Measurements from ENCODE around the gene C3orf85.

The C3orf85 gene, protein sequence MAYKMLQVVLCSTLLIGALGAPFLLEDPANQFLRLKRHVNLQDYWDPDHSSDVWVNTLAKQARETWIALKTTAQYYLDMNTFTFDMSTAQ

DNA sequence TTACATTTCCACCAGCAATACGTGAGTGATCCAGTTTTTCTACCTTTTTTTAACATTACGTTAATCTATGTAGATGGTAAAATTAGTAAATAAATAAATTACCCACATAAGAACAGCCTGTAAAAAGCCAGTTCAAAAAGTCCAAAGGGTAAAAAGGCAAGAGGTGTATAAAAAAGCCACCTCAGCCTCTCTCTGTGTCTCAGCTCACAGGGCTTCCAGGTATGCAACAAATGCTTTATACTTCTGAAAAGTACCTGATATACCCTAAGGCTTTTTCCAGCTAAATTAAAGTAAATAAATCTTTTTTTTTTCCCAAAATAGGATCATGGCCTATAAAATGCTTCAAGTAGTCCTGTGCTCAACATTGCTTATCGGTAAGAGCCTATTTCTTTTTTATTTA is at the start of gene C3orf85:
Gene C3orf85, plus strand, starts transcription at position 197 of the 400 bp plus-strand sequence. Its CDS starts 129 bp downstream, at position 326.
- no peak within 1 kb of the TSS for H2AFZ ChIP-seq (ENCODE audit: low read length, unreplicated experiment)
- no peak within 1 kb of the TSS for H3K27ac ChIP-seq (ENCODE audit: low read depth, low read length)
- H3K4me3 ChIP-seq (ENCODE audit: low read depth, low read length) = no peak within 1 kb of the TSS
- H3K79me2 ChIP-seq (ENCODE audit: control insufficient read depth, insufficient read depth, low read length, unreplicated experiment) = no peaks in the 10 kb centered on the region
- no peaks in the 10 kb centered on the region for H3K36me3 ChIP-seq (ENCODE audit: insufficient read depth, low read length)
- H3K27me3 ChIP-seq (ENCODE audit: insufficient read depth, low read length) = no peaks in the 10 kb centered on the region
- no peaks in the 10 kb centered on the region for H3K4me1 ChIP-seq (ENCODE audit: control insufficient read depth, insufficient read depth, low read length, unreplicated experiment)

DNA sequence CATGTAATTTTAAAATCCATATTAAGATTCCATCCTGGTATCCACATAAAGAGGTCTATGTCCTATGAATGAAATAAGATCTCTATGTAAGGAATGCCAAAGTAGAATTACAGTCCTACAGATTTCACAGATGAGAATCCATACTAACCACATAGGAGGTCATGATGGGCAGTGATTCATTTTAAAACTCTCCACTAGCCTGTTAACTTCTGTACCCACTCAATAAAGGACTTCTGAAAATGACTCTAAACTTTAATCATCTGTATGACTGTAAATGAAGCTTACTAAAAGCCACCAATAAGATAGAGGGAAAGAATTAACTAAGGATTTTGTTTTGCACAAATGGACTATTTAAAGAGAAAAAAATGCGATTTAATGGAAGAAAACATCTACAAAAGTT is 47.3 kb upstream of the C3orf85 start:
- H3K27ac ChIP-seq (ENCODE audit: low read depth, low read length) = no peak overlapping the region
- H3K27me3 ChIP-seq (ENCODE audit: insufficient read depth, low read length) = peaks cover 17% of the 10 kb centered on the region
- H3K4me1 ChIP-seq (ENCODE audit: control insufficient read depth, insufficient read depth, low read length, unreplicated experiment) = no peaks in the 10 kb centered on the region
- no peaks in the 10 kb centered on the region for H3K36me3 ChIP-seq (ENCODE audit: insufficient read depth, low read length)
- H3K4me3 ChIP-seq (ENCODE audit: low read depth, low read length) = no peak overlapping the region
- H3K79me2 ChIP-seq (ENCODE audit: control insufficient read depth, insufficient read depth, low read length, unreplicated experiment) = no peaks in the 10 kb centered on the region
- no peak overlapping the region for H2AFZ ChIP-seq (ENCODE audit: low read length, unreplicated experiment)

GRCh38 chr3:109091846-109092245 is 44.7 kb upstream of the C3orf85 start:
- H3K36me3 ChIP-seq (ENCODE audit: insufficient read depth, low read length) = no peaks in the 10 kb centered on the region
- no peaks in the 10 kb centered on the region for H3K79me2 ChIP-seq (ENCODE audit: control insufficient read depth, insufficient read depth, low read length, unreplicated experiment)
- H2AFZ ChIP-seq (ENCODE audit: low read length, unreplicated experiment) = no peak overlapping the region
- no peak overlapping the region for H3K27ac ChIP-seq (ENCODE audit: low read depth, low read length)
- H3K27me3 ChIP-seq (ENCODE audit: insufficient read depth, low read length) = peaks cover 11% of the 10 kb centered on the region
- H3K4me1 ChIP-seq (ENCODE audit: control insufficient read depth, insufficient read depth, low read length, unreplicated experiment) = no peaks in the 10 kb centered on the region
- no peak overlapping the region for H3K4me3 ChIP-seq (ENCODE audit: low read depth, low read length)

DNA sequence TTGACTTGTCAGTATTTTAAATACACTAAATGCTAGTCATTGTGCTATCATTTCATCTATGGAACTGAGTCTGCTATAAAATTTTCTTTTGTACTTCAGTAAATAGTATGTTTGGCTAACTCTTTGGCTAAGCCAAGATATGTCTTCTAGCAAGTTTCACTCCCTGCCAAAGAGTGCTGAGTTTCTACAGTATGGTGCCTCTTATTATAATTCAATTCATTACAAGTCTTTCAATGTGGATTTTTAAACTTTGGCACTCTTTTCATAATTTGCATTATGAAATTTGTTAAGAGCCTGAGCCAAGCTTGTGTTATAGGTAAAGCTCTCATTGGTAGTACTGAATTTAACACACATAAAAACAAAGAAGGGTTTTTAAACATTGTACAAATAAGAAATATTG is 43.0 kb upstream of the C3orf85 start:
- Histone ChIP-seq H3K4me3 (ENCODE audit: low read depth, low read length) (no peak overlapping the region), H3K4me1 (ENCODE audit: control insufficient read depth, insufficient read depth, low read length, unreplicated experiment) (no peaks in the 10 kb centered on the region), H3K79me2 (ENCODE audit: control insufficient read depth, insufficient read depth, low read length, unreplicated experiment) (no peaks in the 10 kb centered on the region), H2AFZ (ENCODE audit: low read length, unreplicated experiment) (no peak overlapping the region), H3K27ac (ENCODE audit: low read depth, low read length) (no peak overlapping the region), H3K36me3 (ENCODE audit: insufficient read depth, low read length) (no peaks in the 10 kb centered on the region), H3K27me3 (ENCODE audit: insufficient read depth, low read length) (peaks cover 11% of the 10 kb centered on the region; the same call in 1 of the 2 replicates)

- no peak overlapping the region for H3K4me3 ChIP-seq (ENCODE audit: low read depth, low read length)
- H3K79me2 ChIP-seq (ENCODE audit: control insufficient read depth, insufficient read depth, low read length, unreplicated experiment) = no peaks in the 10 kb centered on the region
- H2AFZ ChIP-seq (ENCODE audit: low read length, unreplicated experiment) = no peak overlapping the region
- H3K27me3 ChIP-seq (ENCODE audit: insufficient read depth, low read length) = peaks cover 11% of the 10 kb centered on the region; the same call in 1 of the 2 replicates
- H3K36me3 ChIP-seq (ENCODE audit: insufficient read depth, low read length) = no peaks in the 10 kb centered on the region
- no peaks in the 10 kb centered on the region for H3K4me1 ChIP-seq (ENCODE audit: control insufficient read depth, insufficient read depth, low read length, unreplicated experiment)
- H3K27ac ChIP-seq (ENCODE audit: low read depth, low read length) = no peak overlapping the region
These were observed 41.4 kb upstream of the C3orf85 start for GRCh38 chr3:109095166-109095565.

GRCh38 chr3:109098079-109098644 is 38.4 kb upstream of the C3orf85 start:
- Histone ChIP-seq H2AFZ (ENCODE audit: low read length, unreplicated experiment) (no peak overlapping the region), H3K27me3 (ENCODE audit: insufficient read depth, low read length) (peaks cover 11% of the 10 kb centered on the region; the same call in 1 of the 2 replicates), H3K4me3 (ENCODE audit: low read depth, low read length) (no peak overlapping the region), H3K27ac (ENCODE audit: low read depth, low read length) (no peak overlapping the region), H3K4me1 (ENCODE audit: control insufficient read depth, insufficient read depth, low read length, unreplicated experiment) (no peaks in the 10 kb centered on the region), H3K79me2 (ENCODE audit: control insufficient read depth, insufficient read depth, low read length, unreplicated experiment) (no peaks in the 10 kb centered on the region), H3K36me3 (ENCODE audit: insufficient read depth, low read length) (no peaks in the 10 kb centered on the region)

GRCh38 chr3:109109574-109109973 is 26.9 kb upstream of the C3orf85 start:
- Histone ChIP-seq H3K4me3 (ENCODE audit: low read depth, low read length) (no peak overlapping the region), H3K27ac (ENCODE audit: low read depth, low read length) (no peak overlapping the region), H3K79me2 (ENCODE audit: control insufficient read depth, insufficient read depth, low read length, unreplicated experiment) (no peaks in the 10 kb centered on the region), H2AFZ (ENCODE audit: low read length, unreplicated experiment) (no peak overlapping the region), H3K27me3 (ENCODE audit: insufficient read depth, low read length) (no peaks in the 10 kb centered on the region), H3K4me1 (ENCODE audit: control insufficient read depth, insufficient read depth, low read length, unreplicated experiment) (no peaks in the 10 kb centered on the region), H3K36me3 (ENCODE audit: insufficient read depth, low read length) (no peaks in the 10 kb centered on the region)

GRCh38 chr3:109112946-109113760 is 23.4 kb upstream of the C3orf85 start:
- no peaks in the 10 kb centered on the region for H3K79me2 ChIP-seq (ENCODE audit: control insufficient read depth, insufficient read depth, low read length, unreplicated experiment)
- H3K4me1 ChIP-seq (ENCODE audit: control insufficient read depth, insufficient read depth, low read length, unreplicated experiment) = no peaks in the 10 kb centered on the region
- no peaks in the 10 kb centered on the region for H3K36me3 ChIP-seq (ENCODE audit: insufficient read depth, low read length)
- no peaks in the 10 kb centered on the region for H3K27me3 ChIP-seq (ENCODE audit: insufficient read depth, low read length)
- no peak overlapping the region for H3K27ac ChIP-seq (ENCODE audit: low read depth, low read length)
- H2AFZ ChIP-seq (ENCODE audit: low read length, unreplicated experiment) = no peak overlapping the region
- H3K4me3 ChIP-seq (ENCODE audit: low read depth, low read length) = no peak overlapping the region

- Histone ChIP-seq H3K27me3 (ENCODE audit: insufficient read depth, low read length) (no peaks in the 10 kb centered on the region), H2AFZ (ENCODE audit: low read length, unreplicated experiment) (no peak overlapping the region), H3K27ac (ENCODE audit: low read depth, low read length) (no peak overlapping the region), H3K4me3 (ENCODE audit: low read depth, low read length) (no peak overlapping the region), H3K79me2 (ENCODE audit: control insufficient read depth, insufficient read depth, low read length, unreplicated experiment) (no peaks in the 10 kb centered on the region), H3K4me1 (ENCODE audit: control insufficient read depth, insufficient read depth, low read length, unreplicated experiment) (no peaks in the 10 kb centered on the region), H3K36me3 (ENCODE audit: insufficient read depth, low read length) (no peaks in the 10 kb centered on the region)
These were observed 21.8 kb upstream of the C3orf85 start for GRCh38 chr3:109114746-109115145.

DNA sequence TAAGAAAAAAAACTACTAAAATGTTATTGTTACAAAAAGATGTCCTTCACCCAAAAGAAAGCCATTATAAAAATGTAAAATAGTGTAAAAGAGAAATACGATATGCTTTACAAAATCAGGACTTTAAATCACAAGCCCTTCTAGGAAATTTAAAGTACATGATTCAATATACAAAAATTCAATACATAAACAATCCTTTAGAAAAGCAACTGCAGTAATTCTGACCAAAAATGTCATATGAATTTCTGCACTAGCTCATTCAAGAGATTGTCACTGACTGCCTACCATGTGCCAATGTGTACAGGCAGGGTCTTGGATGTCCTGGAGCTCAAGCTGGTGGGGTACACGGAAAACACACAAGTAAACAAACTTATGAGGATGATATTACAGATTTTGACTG is 21.1 kb upstream of the C3orf85 start:
- no peaks in the 10 kb centered on the region for H3K4me1 ChIP-seq (ENCODE audit: control insufficient read depth, insufficient read depth, low read length, unreplicated experiment)

GRCh38 chr3:109116031-109116430 is 20.5 kb upstream of the C3orf85 start:
- no peak overlapping the region for H3K4me3 ChIP-seq (ENCODE audit: low read depth, low read length)
- H3K4me1 ChIP-seq (ENCODE audit: control insufficient read depth, insufficient read depth, low read length, unreplicated experiment) = no peaks in the 10 kb centered on the region
- H3K27me3 ChIP-seq (ENCODE audit: insufficient read depth, low read length) = no peaks in the 10 kb centered on the region
- no peaks in the 10 kb centered on the region for H3K36me3 ChIP-seq (ENCODE audit: insufficient read depth, low read length)
- H2AFZ ChIP-seq (ENCODE audit: low read length, unreplicated experiment) = no peak overlapping the region
- H3K27ac ChIP-seq (ENCODE audit: low read depth, low read length) = no peak overlapping the region
- no peaks in the 10 kb centered on the region for H3K79me2 ChIP-seq (ENCODE audit: control insufficient read depth, insufficient read depth, low read length, unreplicated experiment)

More for the DNA sequence above, 21.1 kb upstream of the C3orf85 start:
- no peak overlapping the region for H3K27ac ChIP-seq (ENCODE audit: low read depth, low read length)
- H2AFZ ChIP-seq (ENCODE audit: low read length, unreplicated experiment) = no peak overlapping the region
- no peak overlapping the region for H3K4me3 ChIP-seq (ENCODE audit: low read depth, low read length)
- no peaks in the 10 kb centered on the region for H3K36me3 ChIP-seq (ENCODE audit: insufficient read depth, low read length)
- no peaks in the 10 kb centered on the region for H3K27me3 ChIP-seq (ENCODE audit: insufficient read depth, low read length)
- H3K79me2 ChIP-seq (ENCODE audit: control insufficient read depth, insufficient read depth, low read length, unreplicated experiment) = no peaks in the 10 kb centered on the region
